ENCODE results near the gene ZSCAN16.

DNA sequence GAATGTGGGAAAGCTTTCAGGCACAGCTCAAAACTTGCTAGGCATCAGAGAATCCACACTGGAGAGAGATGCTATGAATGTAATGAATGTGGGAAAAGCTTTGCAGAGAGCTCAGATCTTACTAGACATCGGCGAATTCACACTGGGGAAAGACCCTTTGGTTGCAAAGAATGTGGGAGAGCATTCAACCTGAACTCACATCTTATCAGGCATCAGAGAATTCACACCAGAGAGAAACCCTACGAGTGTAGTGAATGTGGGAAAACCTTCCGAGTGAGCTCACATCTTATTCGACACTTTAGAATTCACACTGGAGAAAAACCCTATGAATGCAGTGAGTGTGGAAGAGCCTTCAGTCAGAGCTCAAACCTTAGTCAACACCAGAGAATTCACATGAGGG lies 35.4 kb upstream of the ZSCAN16 start:
- TF ChIP-seq, protein P1, sequence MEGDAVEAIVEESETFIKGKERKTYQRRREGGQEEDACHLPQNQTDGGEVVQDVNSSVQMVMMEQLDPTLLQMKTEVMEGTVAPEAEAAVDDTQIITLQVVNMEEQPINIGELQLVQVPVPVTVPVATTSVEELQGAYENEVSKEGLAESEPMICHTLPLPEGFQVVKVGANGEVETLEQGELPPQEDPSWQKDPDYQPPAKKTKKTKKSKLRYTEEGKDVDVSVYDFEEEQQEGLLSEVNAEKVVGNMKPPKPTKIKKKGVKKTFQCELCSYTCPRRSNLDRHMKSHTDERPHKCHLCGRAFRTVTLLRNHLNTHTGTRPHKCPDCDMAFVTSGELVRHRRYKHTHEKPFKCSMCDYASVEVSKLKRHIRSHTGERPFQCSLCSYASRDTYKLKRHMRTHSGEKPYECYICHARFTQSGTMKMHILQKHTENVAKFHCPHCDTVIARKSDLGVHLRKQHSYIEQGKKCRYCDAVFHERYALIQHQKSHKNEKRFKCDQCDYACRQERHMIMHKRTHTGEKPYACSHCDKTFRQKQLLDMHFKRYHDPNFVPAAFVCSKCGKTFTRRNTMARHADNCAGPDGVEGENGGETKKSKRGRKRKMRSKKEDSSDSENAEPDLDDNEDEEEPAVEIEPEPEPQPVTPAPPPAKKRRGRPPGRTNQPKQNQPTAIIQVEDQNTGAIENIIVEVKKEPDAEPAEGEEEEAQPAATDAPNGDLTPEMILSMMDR (IDR thresholded peaks at IDR 0.05), result no peak
- TF ChIP-seq POLR2A (IDR thresholded peaks at IDR 0.05), result no peak

Measured in ovary (tissue), 3 donors.